ENCODE data around the gene SLC14A1.

DNA sequence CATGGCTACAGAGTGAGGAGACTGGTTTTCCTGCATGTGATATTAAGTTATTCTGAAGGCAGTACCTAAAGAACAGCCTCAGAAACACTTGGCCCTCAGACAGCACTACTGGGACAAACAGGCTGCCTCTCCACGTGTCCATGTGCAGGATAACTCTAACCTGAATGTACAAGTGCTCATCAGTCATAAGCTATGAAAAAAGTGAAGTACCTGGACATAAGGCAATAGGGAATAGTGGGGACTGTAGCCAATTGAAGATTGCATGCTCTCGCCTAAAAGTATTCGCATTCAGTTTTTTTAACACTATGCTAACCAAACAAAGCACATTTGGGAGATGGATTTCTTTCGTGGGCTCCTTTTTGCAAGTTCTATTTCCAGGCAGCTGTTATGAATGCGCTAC is 33.0 kb downstream of the SLC14A1 start:
- TF ChIP-seq, protein P1, sequence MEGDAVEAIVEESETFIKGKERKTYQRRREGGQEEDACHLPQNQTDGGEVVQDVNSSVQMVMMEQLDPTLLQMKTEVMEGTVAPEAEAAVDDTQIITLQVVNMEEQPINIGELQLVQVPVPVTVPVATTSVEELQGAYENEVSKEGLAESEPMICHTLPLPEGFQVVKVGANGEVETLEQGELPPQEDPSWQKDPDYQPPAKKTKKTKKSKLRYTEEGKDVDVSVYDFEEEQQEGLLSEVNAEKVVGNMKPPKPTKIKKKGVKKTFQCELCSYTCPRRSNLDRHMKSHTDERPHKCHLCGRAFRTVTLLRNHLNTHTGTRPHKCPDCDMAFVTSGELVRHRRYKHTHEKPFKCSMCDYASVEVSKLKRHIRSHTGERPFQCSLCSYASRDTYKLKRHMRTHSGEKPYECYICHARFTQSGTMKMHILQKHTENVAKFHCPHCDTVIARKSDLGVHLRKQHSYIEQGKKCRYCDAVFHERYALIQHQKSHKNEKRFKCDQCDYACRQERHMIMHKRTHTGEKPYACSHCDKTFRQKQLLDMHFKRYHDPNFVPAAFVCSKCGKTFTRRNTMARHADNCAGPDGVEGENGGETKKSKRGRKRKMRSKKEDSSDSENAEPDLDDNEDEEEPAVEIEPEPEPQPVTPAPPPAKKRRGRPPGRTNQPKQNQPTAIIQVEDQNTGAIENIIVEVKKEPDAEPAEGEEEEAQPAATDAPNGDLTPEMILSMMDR (IDR thresholded peaks at IDR 0.05) = no peak
- TF ChIP-seq EZH2 (IDR thresholded peaks at IDR 0.05; ENCODE audit: borderline replicate concordance, insufficient read depth, low read depth, low read length, poor library complexity, severe bottlenecking) = no peak
